OCI-LY7 (cell line): Measurements from ENCODE around the gene JOSD1.

Experiments
- EZH2phosphoT487 ChIP-seq: fragments of 200-600 bp; sonication (generic); IDR thresholded peaks from 2 replicates; pipeline ENCODE4 v1.6.1; 2018; ENCODE audit warnings: low read depth, borderline replicate concordance, mild to moderate bottlenecking, mixed run types, antibody characterized with exemption, low read length, moderate library complexity, mixed read lengths
- TF ChIP-seq, protein P1 (sequence below): fragments of 200-600 bp; sonication (generic); conservative IDR thresholded peaks from 2 replicates; pipeline ENCODE4 v1.5.1; 2014; ENCODE audit warnings: mild to moderate bottlenecking, antibody characterized with exemption, low read length, moderate library complexity, mixed read lengths

DNA sequence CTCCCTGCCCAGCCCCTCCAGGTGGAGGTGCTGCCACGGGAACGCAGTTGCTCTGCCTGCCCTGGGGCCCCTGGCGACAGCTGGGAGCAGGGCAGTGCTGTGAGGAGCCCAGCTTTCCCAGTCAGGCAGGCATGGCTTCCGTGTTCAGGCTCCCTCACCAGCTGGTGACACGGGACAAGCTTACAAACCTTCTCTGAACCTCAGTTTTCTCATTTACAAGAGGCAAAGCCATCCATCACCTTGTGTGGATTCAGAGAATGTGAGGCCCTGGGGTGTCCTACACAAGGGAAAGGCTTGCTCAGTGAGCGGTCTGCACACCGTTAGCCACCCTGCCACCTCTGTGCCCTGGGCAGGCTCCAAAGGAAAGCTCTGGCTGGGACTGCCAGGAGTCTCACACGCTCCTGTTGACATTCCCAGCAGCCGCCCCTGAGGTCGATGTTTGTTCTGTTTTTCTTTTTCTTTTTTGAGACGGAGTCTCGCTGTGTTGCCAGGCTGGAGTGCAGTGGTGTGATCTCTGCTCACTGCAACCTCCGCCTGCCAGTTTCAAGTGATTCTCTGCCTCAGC lies 31.6 kb upstream of the JOSD1 start:
- TF ChIP-seq, protein P1, sequence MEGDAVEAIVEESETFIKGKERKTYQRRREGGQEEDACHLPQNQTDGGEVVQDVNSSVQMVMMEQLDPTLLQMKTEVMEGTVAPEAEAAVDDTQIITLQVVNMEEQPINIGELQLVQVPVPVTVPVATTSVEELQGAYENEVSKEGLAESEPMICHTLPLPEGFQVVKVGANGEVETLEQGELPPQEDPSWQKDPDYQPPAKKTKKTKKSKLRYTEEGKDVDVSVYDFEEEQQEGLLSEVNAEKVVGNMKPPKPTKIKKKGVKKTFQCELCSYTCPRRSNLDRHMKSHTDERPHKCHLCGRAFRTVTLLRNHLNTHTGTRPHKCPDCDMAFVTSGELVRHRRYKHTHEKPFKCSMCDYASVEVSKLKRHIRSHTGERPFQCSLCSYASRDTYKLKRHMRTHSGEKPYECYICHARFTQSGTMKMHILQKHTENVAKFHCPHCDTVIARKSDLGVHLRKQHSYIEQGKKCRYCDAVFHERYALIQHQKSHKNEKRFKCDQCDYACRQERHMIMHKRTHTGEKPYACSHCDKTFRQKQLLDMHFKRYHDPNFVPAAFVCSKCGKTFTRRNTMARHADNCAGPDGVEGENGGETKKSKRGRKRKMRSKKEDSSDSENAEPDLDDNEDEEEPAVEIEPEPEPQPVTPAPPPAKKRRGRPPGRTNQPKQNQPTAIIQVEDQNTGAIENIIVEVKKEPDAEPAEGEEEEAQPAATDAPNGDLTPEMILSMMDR: no peak
- TF ChIP-seq EZH2phosphoT487: no peak
